ENCODE data around the gene ZBTB16.

The ZBTB16 gene

GRCh38 chr11:114087025-114087424, 27.5 kb downstream of the ZBTB16 start:
- no peak for DNase-seq (ENCODE audit: low read depth, low spot score)
- Histone ChIP-seq H3K27ac (no peak overlapping the region), H3K36me3 (ENCODE audit: insufficient read depth, low read length) (no peaks in the 10 kb centered on the region), H3K4me3 (no peak overlapping the region), H3K9me3 (ENCODE audit: low read depth, low read length) (no peaks in the 10 kb centered on the region), H3K9ac (ENCODE audit: insufficient read length) (no peak overlapping the region)
- TF ChIP-seq EZH2 (IDR thresholded peaks at IDR 0.05) (no peak), FOXP2 (optimal IDR thresholded peaks at IDR 0.05; ENCODE audit: control extremely low read depth, extremely low read length, insufficient read depth) (no peak), POLR2AphosphoS5 (IDR thresholded peaks at IDR 0.05; ENCODE audit: borderline replicate concordance, low read depth, low read length) (no peak)

- Histone ChIP-seq H3K9me3 (ENCODE audit: low read depth, low read length) (no peaks in the 10 kb centered on the region), H3K4me3 (no peak overlapping the region), H3K36me3 (ENCODE audit: insufficient read depth, low read length) (no peaks in the 10 kb centered on the region), H3K27ac (no peak overlapping the region), H3K9ac (ENCODE audit: insufficient read length) (no peak overlapping the region)
- DNase-seq (ENCODE audit: low read depth, low spot score) = no peak
- TF ChIP-seq POLR2AphosphoS5 (IDR thresholded peaks at IDR 0.05; ENCODE audit: borderline replicate concordance, low read depth, low read length) (no peak), FOXP2 (optimal IDR thresholded peaks at IDR 0.05; ENCODE audit: control extremely low read depth, extremely low read length, insufficient read depth) (no peak)
Observed at GRCh38 chr11:114088216-114088615, 28.7 kb downstream of the ZBTB16 start.

GRCh38 chr11:114088836-114089235, 29.3 kb downstream of the ZBTB16 start:
- Histone ChIP-seq H3K27ac (no peak overlapping the region), H3K9ac (ENCODE audit: insufficient read length) (no peak overlapping the region), H3K36me3 (ENCODE audit: insufficient read depth, low read length) (no peaks in the 10 kb centered on the region), H3K9me3 (ENCODE audit: low read depth, low read length) (no peaks in the 10 kb centered on the region), H3K4me3 (no peak overlapping the region)
- no peak for DNase-seq (ENCODE audit: low read depth, low spot score)
- TF ChIP-seq POLR2AphosphoS5 (IDR thresholded peaks at IDR 0.05; ENCODE audit: borderline replicate concordance, low read depth, low read length) = no peak
- no peak for TF ChIP-seq FOXP2 (optimal IDR thresholded peaks at IDR 0.05; ENCODE audit: control extremely low read depth, extremely low read length, insufficient read depth)
- TF ChIP-seq EZH2 (IDR thresholded peaks at IDR 0.05) = no peak

- Histone ChIP-seq H3K9me3 (ENCODE audit: low read depth, low read length) (no peaks in the 10 kb centered on the region), H3K27ac (no peak overlapping the region), H3K36me3 (ENCODE audit: insufficient read depth, low read length) (no peaks in the 10 kb centered on the region), H3K9ac (ENCODE audit: insufficient read length) (no peak overlapping the region), H3K4me3 (no peak overlapping the region)
- TF ChIP-seq POLR2AphosphoS5 (IDR thresholded peaks at IDR 0.05; ENCODE audit: borderline replicate concordance, low read depth, low read length) (no peak), FOXP2 (optimal IDR thresholded peaks at IDR 0.05; ENCODE audit: control extremely low read depth, extremely low read length, insufficient read depth) (no peak), EZH2 (IDR thresholded peaks at IDR 0.05) (no peak)
- no peak for DNase-seq (ENCODE audit: low read depth, low spot score)
Observed at GRCh38 chr11:114089748-114090147, 30.2 kb downstream of the ZBTB16 start.

GRCh38 chr11:114090225-114090910, 30.9 kb downstream of the ZBTB16 start:
- DNase-seq (ENCODE audit: low read depth, low spot score) = no peak
- no peaks in the 10 kb centered on the region for H3K36me3 ChIP-seq (ENCODE audit: insufficient read depth, low read length)
- H3K4me3 ChIP-seq = no peak overlapping the region
- no peaks in the 10 kb centered on the region for H3K9me3 ChIP-seq (ENCODE audit: low read depth, low read length)
- no peak overlapping the region for H3K27ac ChIP-seq
- TF ChIP-seq FOXP2 (optimal IDR thresholded peaks at IDR 0.05; ENCODE audit: control extremely low read depth, extremely low read length, insufficient read depth) (no peak), POLR2AphosphoS5 (IDR thresholded peaks at IDR 0.05; ENCODE audit: borderline replicate concordance, low read depth, low read length) (no peak), EZH2 (IDR thresholded peaks at IDR 0.05) (no peak)
- no peak overlapping the region for H3K9ac ChIP-seq (ENCODE audit: insufficient read length)

- DNase-seq (ENCODE audit: low read depth, low spot score) = no peak
- Histone ChIP-seq H3K27ac (no peak overlapping the region), H3K4me3 (no peak overlapping the region), H3K9ac (ENCODE audit: insufficient read length) (no peak overlapping the region), H3K9me3 (ENCODE audit: low read depth, low read length) (no peaks in the 10 kb centered on the region), H3K36me3 (ENCODE audit: insufficient read depth, low read length) (no peaks in the 10 kb centered on the region)
- no peak for TF ChIP-seq EZH2 (IDR thresholded peaks at IDR 0.05)
Observed at GRCh38 chr11:114090976-114091375, 31.5 kb downstream of the ZBTB16 start.

GRCh38 chr11:114091516-114092397, 32.2 kb downstream of the ZBTB16 start:
- Histone ChIP-seq H3K9ac (ENCODE audit: insufficient read length) (no peak overlapping the region), H3K9me3 (ENCODE audit: low read depth, low read length) (no peaks in the 10 kb centered on the region), H3K4me3 (no peak overlapping the region), H3K27ac (no peak overlapping the region), H3K36me3 (ENCODE audit: insufficient read depth, low read length) (no peaks in the 10 kb centered on the region)
- DNase-seq (ENCODE audit: low read depth, low spot score) = no peak
- TF ChIP-seq FOXP2 (optimal IDR thresholded peaks at IDR 0.05; ENCODE audit: control extremely low read depth, extremely low read length, insufficient read depth) (no peak), POLR2AphosphoS5 (IDR thresholded peaks at IDR 0.05; ENCODE audit: borderline replicate concordance, low read depth, low read length) (no peak), EZH2 (IDR thresholded peaks at IDR 0.05) (no peak)

- no peak overlapping the region for H3K27ac ChIP-seq
- H3K9me3 ChIP-seq (ENCODE audit: low read depth, low read length) = no peaks in the 10 kb centered on the region
- H3K4me3 ChIP-seq = no peak overlapping the region
- TF ChIP-seq EZH2 (IDR thresholded peaks at IDR 0.05) = no peak
- TF ChIP-seq FOXP2 (optimal IDR thresholded peaks at IDR 0.05; ENCODE audit: control extremely low read depth, extremely low read length, insufficient read depth) = no peak
- no peak for TF ChIP-seq POLR2AphosphoS5 (IDR thresholded peaks at IDR 0.05; ENCODE audit: borderline replicate concordance, low read depth, low read length)
- H3K9ac ChIP-seq (ENCODE audit: insufficient read length) = no peak overlapping the region
- DNase-seq (ENCODE audit: low read depth, low spot score) = no peak
- H3K36me3 ChIP-seq (ENCODE audit: insufficient read depth, low read length) = no peaks in the 10 kb centered on the region
Observed at GRCh38 chr11:114092478-114092877, 33.0 kb downstream of the ZBTB16 start.
